ENCODE results near the gene DEPDC5.

Gene DEPDC5

GRCh38 chr22:31838917-31839316, 85.1 kb downstream of the DEPDC5 start:
- no peak for TF ChIP-seq CTCF (IDR thresholded peaks at IDR 0.05)
- Histone ChIP-seq H3K36me3 (peaks cover 55 to 91% (median 84%) of the 10 kb centered on the region in 3 donors), H3K27ac (no peak overlapping the region), H3K4me3 (no peak overlapping the region), H3K27me3 (no peaks in the 10 kb centered on the region), H3K4me1 (no peaks in the 10 kb centered on the region), H3K9me3 (no peaks in the 10 kb centered on the region)
- DNase-seq: no peak
- intact Hi-C loops (cut with DNase I; ENCODE audit: low total_unique reads): no loop called here

- intact Hi-C loops (cut with DNase I; ENCODE audit: low total_unique reads): no loop called here
- no peaks in the 10 kb centered on the region for H3K27me3 ChIP-seq
- TF ChIP-seq CTCF (IDR thresholded peaks at IDR 0.05): no peak
- H3K27ac ChIP-seq: no peak overlapping the region
- DNase-seq: no peak
- no peak overlapping the region for H3K4me3 ChIP-seq
- no peaks in the 10 kb centered on the region for H3K9me3 ChIP-seq
- H3K4me1 ChIP-seq: no peaks in the 10 kb centered on the region
- H3K36me3 ChIP-seq: peaks cover 66 to 91% (median 83%) of the 10 kb centered on the region in 3 donors
Observed at GRCh38 chr22:31839986-31840385, 86.2 kb downstream of the DEPDC5 start.

GRCh38 chr22:31840585-31840984, 86.8 kb downstream of the DEPDC5 start:
- H3K4me3 ChIP-seq: no peak overlapping the region
- TF ChIP-seq CTCF (IDR thresholded peaks at IDR 0.05): no peak
- H3K9me3 ChIP-seq: no peaks in the 10 kb centered on the region
- no peak for DNase-seq
- H3K36me3 ChIP-seq: peaks cover 72 to 91% (median 84%) of the 10 kb centered on the region in 3 donors
- intact Hi-C loops (cut with DNase I; ENCODE audit: low total_unique reads): no loop called here
- H3K27ac ChIP-seq: no peak overlapping the region
- H3K27me3 ChIP-seq: no peaks in the 10 kb centered on the region
- H3K4me1 ChIP-seq: no peaks in the 10 kb centered on the region

GRCh38 chr22:31841078-31841827, 87.4 kb downstream of the DEPDC5 start:
- Histone ChIP-seq H3K9me3 (no peaks in the 10 kb centered on the region), H3K4me1 (no peaks in the 10 kb centered on the region), H3K27me3 (no peaks in the 10 kb centered on the region), H3K36me3 (peaks cover 74 to 91% (median 87%) of the 10 kb centered on the region in 3 donors), H3K27ac (no peak overlapping the region), H3K4me3 (no peak overlapping the region)
- intact Hi-C loops (cut with DNase I; ENCODE audit: low total_unique reads): no loop called here
- no peak for TF ChIP-seq CTCF (IDR thresholded peaks at IDR 0.05)
- DNase-seq: no peak

GRCh38 chr22:31843526-31843925, 89.7 kb downstream of the DEPDC5 start:
- no peak for TF ChIP-seq CTCF (IDR thresholded peaks at IDR 0.05)
- Histone ChIP-seq H3K36me3 (peaks cover 80 to 92% (median 91%) of the 10 kb centered on the region in 3 donors), H3K27me3 (no peaks in the 10 kb centered on the region), H3K9me3 (no peaks in the 10 kb centered on the region), H3K4me1 (no peaks in the 10 kb centered on the region), H3K4me3 (no peak overlapping the region), H3K27ac (no peak overlapping the region)
- intact Hi-C loops (cut with DNase I; ENCODE audit: low total_unique reads): no loop called here
- no peak for DNase-seq

All from tibial artery (tissue), 4 donors.